HEK293 (cell line): ENCODE data around the gene PI4KB.

ENCODE experiments used
- BCL11A ChIP-seq: fragments of 450-650 bp; formaldehyde crosslinking; IDR thresholded peaks from 2 replicates; pipeline ENCODE4 v1.5.1; 2016; ENCODE audit warnings: low read depth, missing biosample characterization, missing genetic modification characterization
- CTCF ChIP-seq: fragments of 450-650 bp; formaldehyde crosslinking; IDR thresholded peaks from 2 replicates; pipeline ENCODE4 v1.5.1; 2016; ENCODE audit warnings: missing biosample characterization, missing genetic modification characterization
- GLIS2 ChIP-seq: fragments of 450-650 bp; formaldehyde crosslinking; IDR thresholded peaks from 2 replicates; pipeline ENCODE4 v1.5.1; 2016; ENCODE audit warnings: missing biosample characterization, missing genetic modification characterization
- OSR2 ChIP-seq: fragments of 450-650 bp; formaldehyde crosslinking; IDR thresholded peaks from 2 replicates; pipeline ENCODE4 v1.5.1; 2016; ENCODE audit warnings: missing biosample characterization, missing genetic modification characterization
- YY1 ChIP-seq: fragments of 450-650 bp; formaldehyde crosslinking; IDR thresholded peaks from 2 replicates; pipeline ENCODE4 v1.5.1; 2018; ENCODE audit warnings: missing biosample characterization, missing genetic modification characterization
- ZNF184 ChIP-seq: fragments of 450-650 bp; IDR thresholded peaks from 2 replicates; pipeline ENCODE4 v1.5.1; 2018; ENCODE audit warnings: missing biosample characterization, mild to moderate bottlenecking, missing genetic modification characterization
- ZNF26 ChIP-seq: fragments of 450-650 bp; formaldehyde crosslinking; IDR thresholded peaks from 2 replicates; pipeline ENCODE4 v1.5.1; 2016; ENCODE audit warnings: missing biosample characterization, missing genetic modification characterization
- ZNF266 ChIP-seq: fragments of 450-650 bp; formaldehyde crosslinking; IDR thresholded peaks from 2 replicates; pipeline ENCODE4 v1.5.1; 2016; ENCODE audit warnings: missing biosample characterization, missing genetic modification characterization, low read depth
- ZNF596 ChIP-seq: fragments of 450-650 bp; IDR thresholded peaks from 2 replicates; pipeline ENCODE4 v1.5.0; 2018; ENCODE audit warnings: missing biosample characterization, mild to moderate bottlenecking, missing genetic modification characterization, moderate library complexity
- ZNF629 ChIP-seq: fragments of 450-650 bp; formaldehyde crosslinking; IDR thresholded peaks from 2 replicates; pipeline ENCODE4 v1.5.1; 2017; ENCODE audit warnings: missing biosample characterization, missing genetic modification characterization
- TF ChIP-seq, protein P1 (sequence below): fragments of 450-650 bp; formaldehyde crosslinking; IDR thresholded peaks from 2 replicates; pipeline ENCODE4 v1.5.0; 2017; ENCODE audit warnings: missing biosample characterization, missing genetic modification characterization, borderline replicate concordance
- TF ChIP-seq, protein P2 (sequence below): fragments of 450-650 bp; formaldehyde crosslinking; IDR thresholded peaks from 2 replicates; pipeline ENCODE4 v1.5.1; 2016; ENCODE audit warnings: missing biosample characterization, missing genetic modification characterization

- TF ChIP-seq YY1 (no peak), ZNF629 (tag by site-specific recombination) (no peak), ZNF26 (tag by site-specific recombination) (no peak), CTCF (tag by site-specific recombination) (no peak), BCL11A (tag by site-specific recombination) (no peak), ZNF184 (tag by site-specific recombination) (no peak), ZNF266 (no peak), OSR2 (tag by site-specific recombination) (no peak), GLIS2 (tag by site-specific recombination) (no peak), ZNF596 (no peak)
- TF ChIP-seq, protein P1, sequence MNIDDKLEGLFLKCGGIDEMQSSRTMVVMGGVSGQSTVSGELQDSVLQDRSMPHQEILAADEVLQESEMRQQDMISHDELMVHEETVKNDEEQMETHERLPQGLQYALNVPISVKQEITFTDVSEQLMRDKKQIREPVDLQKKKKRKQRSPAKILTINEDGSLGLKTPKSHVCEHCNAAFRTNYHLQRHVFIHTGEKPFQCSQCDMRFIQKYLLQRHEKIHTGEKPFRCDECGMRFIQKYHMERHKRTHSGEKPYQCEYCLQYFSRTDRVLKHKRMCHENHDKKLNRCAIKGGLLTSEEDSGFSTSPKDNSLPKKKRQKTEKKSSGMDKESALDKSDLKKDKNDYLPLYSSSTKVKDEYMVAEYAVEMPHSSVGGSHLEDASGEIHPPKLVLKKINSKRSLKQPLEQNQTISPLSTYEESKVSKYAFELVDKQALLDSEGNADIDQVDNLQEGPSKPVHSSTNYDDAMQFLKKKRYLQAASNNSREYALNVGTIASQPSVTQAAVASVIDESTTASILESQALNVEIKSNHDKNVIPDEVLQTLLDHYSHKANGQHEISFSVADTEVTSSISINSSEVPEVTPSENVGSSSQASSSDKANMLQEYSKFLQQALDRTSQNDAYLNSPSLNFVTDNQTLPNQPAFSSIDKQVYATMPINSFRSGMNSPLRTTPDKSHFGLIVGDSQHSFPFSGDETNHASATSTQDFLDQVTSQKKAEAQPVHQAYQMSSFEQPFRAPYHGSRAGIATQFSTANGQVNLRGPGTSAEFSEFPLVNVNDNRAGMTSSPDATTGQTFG (tag by site-specific recombination) = no peak
- TF ChIP-seq, protein P2, sequence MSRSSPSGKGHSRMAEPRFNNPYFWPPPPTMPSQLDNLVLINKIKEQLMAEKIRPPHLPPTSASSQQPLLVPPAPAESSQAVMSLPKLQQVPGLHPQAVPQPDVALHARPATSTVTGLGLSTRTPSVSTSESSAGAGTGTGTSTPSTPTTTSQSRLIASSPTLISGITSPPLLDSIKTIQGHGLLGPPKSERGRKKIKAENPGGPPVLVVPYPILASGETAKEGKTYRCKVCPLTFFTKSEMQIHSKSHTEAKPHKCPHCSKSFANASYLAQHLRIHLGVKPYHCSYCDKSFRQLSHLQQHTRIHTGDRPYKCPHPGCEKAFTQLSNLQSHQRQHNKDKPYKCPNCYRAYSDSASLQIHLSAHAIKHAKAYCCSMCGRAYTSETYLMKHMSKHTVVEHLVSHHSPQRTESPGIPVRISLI (tag by site-specific recombination) = no peak
Measured at GRCh38 chr1:151273924-151274466, 53.2 kb downstream of the PI4KB start.
